Fibroblast of villous mesenchyme (primary cell): ENCODE measurements around the gene DUXB. TPM values are rescaled to one million over a fixed set of nuclear protein-coding genes. Genes with fewer than 3 reads are reported as not detected.

Experiments used
- DNase-seq: peaks from one replicate; pipeline ENCODE4 v3.0.0-alpha.2; 2010; ENCODE audit warnings: low read depth
- H3K4me3 ChIP-seq: 2 replicates; pipeline ENCODE4 v1.5.1; 2011; ENCODE audit warnings: low read depth, mild to moderate bottlenecking, low read length
- CTCF ChIP-seq: IDR thresholded peaks from 2 replicates; pipeline ENCODE4 v1.5.1; 2012; ENCODE audit warnings: low read depth, mild to moderate bottlenecking, low read length; ENCODE audit not compliant: insufficient read depth
- total RNA-seq: library from RNA; depleted of rRNA; stranded (reverse); fragments of >200 nt; gene quantifications from 2 replicates; pipeline ENCODE4 v1.2.3, GENCODE V29; 2012

DUXB gene
- total RNA-seq, 1 donor, result not detected

GRCh38 chr16:75679366-75679765 is 21.9 kb downstream of the DUXB start:
- H3K4me3 ChIP-seq, result no peak overlapping the region
- DNase-seq, result no peak
- TF ChIP-seq CTCF, result no peak

- no peak for TF ChIP-seq CTCF
- DNase-seq, result no peak
- no peak within 1 kb of the TSS for H3K4me3 ChIP-seq
These were observed 24.4 kb downstream of the DUXB start, which contains the start of gene CPHXL2 for GRCh38 chr16:75676909-75677308. CPHXL2 (minus strand) TSS chr16:75677009; CDS start chr16:75676999, 10 bp downstream.

GRCh38 chr16:75667503-75667902 is 33.8 kb downstream of the DUXB start:
- H3K4me3 ChIP-seq, result no peak overlapping the region
- DNase-seq, result no peak
- no peak for TF ChIP-seq CTCF

- TF ChIP-seq CTCF, result no peak
- no peak overlapping the region for H3K4me3 ChIP-seq
- no peak for DNase-seq
These were observed 40.4 kb downstream of the DUXB start for GRCh38 chr16:75660726-75661302.

GRCh38 chr16:75660321-75660720 is 40.9 kb downstream of the DUXB start:
- no peak for TF ChIP-seq CTCF
- DNase-seq, result no peak
- H3K4me3 ChIP-seq, result no peak overlapping the region

GRCh38 chr16:75658175-75658574 is 43.1 kb downstream of the DUXB start:
- DNase-seq, result no peak
- no peak overlapping the region for H3K4me3 ChIP-seq
- TF ChIP-seq CTCF, result no peak

GRCh38 chr16:75653922-75654321 is 47.3 kb downstream of the DUXB start:
- no peak for DNase-seq
- H3K4me3 ChIP-seq, result no peak overlapping the region
- no peak for TF ChIP-seq CTCF
